HG03175 (cell line): ENCODE results near the gene CUL2.
"Not testable (repeated sequence)": the region's sequence is repeated elsewhere in the genome, so short reads cannot be mapped to it uniquely, and the experiment has no call there.

ENCODE experiments used
- ATAC-seq: cut with Tn5 transposase; IDR thresholded peaks from one replicate; pipeline ENCODE4 v1.9.1; 2021; ENCODE audit warnings: mild to moderate bottlenecking, moderate library complexity; ENCODE audit not compliant: unreplicated experiment

The CUL2 gene

GRCh38 chr10:35080261-35080660 lies 9.9 kb downstream of the CUL2 start:
- not testable (repeated sequence) for ATAC-seq

GRCh38 chr10:35079763-35080162 lies 10.4 kb downstream of the CUL2 start:
- ATAC-seq = no peak

GRCh38 chr10:35079265-35079664 lies 10.9 kb downstream of the CUL2 start:
- no peak for ATAC-seq

GRCh38 chr10:35075228-35075627 lies 14.9 kb downstream of the CUL2 start:
- ATAC-seq = no peak

- no peak for ATAC-seq
These were observed 15.9 kb downstream of the CUL2 start for GRCh38 chr10:35074266-35074665.

GRCh38 chr10:35070521-35070920 lies 19.6 kb downstream of the CUL2 start:
- ATAC-seq = no peak

GRCh38 chr10:35063837-35064454 lies 26.2 kb downstream of the CUL2 start:
- ATAC-seq = no peak

GRCh38 chr10:35059481-35059880 lies 30.7 kb downstream of the CUL2 start:
- no peak for ATAC-seq

- no peak for ATAC-seq
These were observed 31.5 kb downstream of the CUL2 start for GRCh38 chr10:35058686-35059085.

GRCh38 chr10:35058134-35058533 lies 32.0 kb downstream of the CUL2 start:
- ATAC-seq = peak; percentile 67

- no peak for ATAC-seq
These were observed 33.5 kb downstream of the CUL2 start for GRCh38 chr10:35056686-35057085.

- no peak for ATAC-seq
These were observed 34.0 kb downstream of the CUL2 start for GRCh38 chr10:35056133-35056532.

- no peak for ATAC-seq
These were observed 39.6 kb downstream of the CUL2 start for GRCh38 chr10:35050568-35050967.

- ATAC-seq = no peak
These were observed 44.1 kb downstream of the CUL2 start for GRCh38 chr10:35046074-35046473.

GRCh38 chr10:35045275-35045674 lies 44.9 kb downstream of the CUL2 start:
- not testable (repeated sequence) for ATAC-seq

- ATAC-seq = no peak
These were observed 46.3 kb downstream of the CUL2 start for GRCh38 chr10:35043796-35044344.

GRCh38 chr10:35042783-35043182 lies 47.4 kb downstream of the CUL2 start:
- no peak for ATAC-seq

GRCh38 chr10:35041502-35041879 lies 48.6 kb downstream of the CUL2 start:
- no peak for ATAC-seq

GRCh38 chr10:35040760-35041501 lies 49.2 kb downstream of the CUL2 start:
- no peak for ATAC-seq

GRCh38 chr10:35037104-35037503 lies 53.0 kb downstream of the CUL2 start:
- ATAC-seq = no peak

GRCh38 chr10:35035606-35036005 lies 54.5 kb downstream of the CUL2 start:
- no peak for ATAC-seq

GRCh38 chr10:35027567-35027966 lies 62.6 kb downstream of the CUL2 start:
- no peak for ATAC-seq
